Prostate gland (tissue), 2 donors: ENCODE results near the gene NAP1L4.

ENCODE experiments used
- POLR2A ChIP-seq: fragments of 450-650 bp; IDR thresholded peaks from one replicate; pipeline ENCODE4 v1.6.1; 2016; ENCODE audit warnings: antibody characterized with exemption, mild to moderate bottlenecking
- POLR2AphosphoS5 ChIP-seq: sonication (generic); formaldehyde crosslinking; IDR thresholded peaks from one replicate; pipeline ENCODE4 v1.6.1; 2017; ENCODE audit warnings: antibody characterized with exemption
- TF ChIP-seq, protein P1 (sequence below), 4 experiments: fragments of 200-600 bp in 2 of 4; fragments of 450-650 bp in 2 of 4; sonication (generic) in 2 of 4; IDR thresholded peaks; 1 replicate in 3 of 4; 2 replicates in 1 of 4; pipeline ENCODE4 v1.5.1; 2016 to 2019; ENCODE audit warnings: antibody characterized with exemption in 4 of 4, mild to moderate bottlenecking in 2 of 4, moderate library complexity in 2 of 4

DNA sequence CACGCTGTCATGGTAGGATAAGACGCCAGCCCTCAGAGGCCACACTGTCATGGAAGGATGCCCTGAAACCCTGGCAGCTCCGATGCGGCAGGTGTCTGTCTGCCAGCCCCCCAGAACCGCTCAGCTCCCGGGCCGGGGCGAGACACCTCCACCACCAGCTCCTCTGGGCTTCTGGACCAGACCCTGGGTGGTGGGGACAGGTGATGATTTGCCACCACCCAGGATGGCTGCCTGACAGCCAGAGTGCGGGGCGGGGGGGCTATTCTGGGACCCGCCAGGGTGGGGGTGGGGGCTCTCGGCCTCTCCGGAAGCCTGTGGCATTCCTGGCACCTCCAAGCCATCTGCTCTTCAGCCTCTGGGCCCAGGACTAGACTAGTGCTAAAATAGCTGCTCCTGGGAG, 72.3 kb downstream of the NAP1L4 start:
- TF ChIP-seq POLR2A (no peak), POLR2AphosphoS5 (no peak)
- TF ChIP-seq, protein P1, sequence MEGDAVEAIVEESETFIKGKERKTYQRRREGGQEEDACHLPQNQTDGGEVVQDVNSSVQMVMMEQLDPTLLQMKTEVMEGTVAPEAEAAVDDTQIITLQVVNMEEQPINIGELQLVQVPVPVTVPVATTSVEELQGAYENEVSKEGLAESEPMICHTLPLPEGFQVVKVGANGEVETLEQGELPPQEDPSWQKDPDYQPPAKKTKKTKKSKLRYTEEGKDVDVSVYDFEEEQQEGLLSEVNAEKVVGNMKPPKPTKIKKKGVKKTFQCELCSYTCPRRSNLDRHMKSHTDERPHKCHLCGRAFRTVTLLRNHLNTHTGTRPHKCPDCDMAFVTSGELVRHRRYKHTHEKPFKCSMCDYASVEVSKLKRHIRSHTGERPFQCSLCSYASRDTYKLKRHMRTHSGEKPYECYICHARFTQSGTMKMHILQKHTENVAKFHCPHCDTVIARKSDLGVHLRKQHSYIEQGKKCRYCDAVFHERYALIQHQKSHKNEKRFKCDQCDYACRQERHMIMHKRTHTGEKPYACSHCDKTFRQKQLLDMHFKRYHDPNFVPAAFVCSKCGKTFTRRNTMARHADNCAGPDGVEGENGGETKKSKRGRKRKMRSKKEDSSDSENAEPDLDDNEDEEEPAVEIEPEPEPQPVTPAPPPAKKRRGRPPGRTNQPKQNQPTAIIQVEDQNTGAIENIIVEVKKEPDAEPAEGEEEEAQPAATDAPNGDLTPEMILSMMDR (IDR thresholded peaks at IDR 0.05): no peak
